HCT116 (cell line): Measurements from ENCODE around the gene SLC22A23. TPM values are rescaled to one million over a fixed set of nuclear protein-coding genes. Genes with fewer than 3 reads are reported as not detected.

Experiments
- ATAC-seq: fragments of 200-7000 bp; cut with Tn5 transposase; 2 replicates; pipeline ENCODE4 v1.9.1; 2020; ENCODE audit warnings: mild to moderate bottlenecking, moderate library complexity
- BruUV-seq: library from RNA; stranded (reverse); fragments of 400-500 nt; replicated peaks from 2 replicates; lab custom pipeline; 2021; lab: Mats Ljungman, UMichigan
- CTCF ChIA-PET: fragments of 300-600 bp; sonication (Branson Sonifier 250); formaldehyde crosslinking; loops from one replicate; lab custom pipeline; 2021; ENCODE audit warnings: antibody characterized with exemption; lab: Charles Lee
- POLR2A ChIA-PET: fragments of 300-600, 350-600 bp; sonication (Branson Sonifier 250); formaldehyde crosslinking; loops from one replicate; lab custom pipeline; 2021; ENCODE audit warnings: antibody characterized with exemption; lab: Charles Lee
- RAD21 ChIA-PET, 2 experiments: fragments of 300-600 bp; sonication (Branson Sonifier 250); formaldehyde crosslinking; loops; one replicate each; lab custom pipeline; 2023; ENCODE audit warnings: low total read pairs in 2 of 2; ENCODE audit not compliant: uncharacterized antibody in 2 of 2, unreplicated experiment in 2 of 2, low non-redundant PET in 1 of 2; lab: Charles Lee
- DNase-seq: peaks from one replicate; pipeline ENCODE4 v3.0.0-alpha.2; 2010; ENCODE audit warnings: low read depth, low spot score
- H2AFZ ChIP-seq: fragments of 200-600 bp; shearing (Covaris generic), sonication (generic); 2 replicates; pipeline ENCODE4 v1.6.1; 2017; ENCODE audit warnings: low read depth, mixed run types, mixed read lengths, antibody characterized with exemption, low read length; ENCODE audit not compliant: poor library complexity, severe bottlenecking
- H3K27ac ChIP-seq: 2 replicates; pipeline ENCODE4 v1.5.1; 2012; ENCODE audit warnings: low read depth, low read length
- H3K27me3 ChIP-seq: fragments of 200-600 bp; sonication (generic); 2 replicates; pipeline ENCODE4 v1.6.1; 2016; ENCODE audit warnings: mixed run types, low read length, mixed read lengths; ENCODE audit not compliant: insufficient read depth
- H3K36me3 ChIP-seq, 2 experiments: fragments of 200-500 bp in 1 of 2; fragments of 200-600 bp in 1 of 2; sonication (Bioruptor generic) in 1 of 2; sonication (generic) in 1 of 2; 2 replicates each; pipeline versions ENCODE4 v1.5.1 to v1.6.1; 2014 to 2016; ENCODE audit warnings: low read length in 2 of 2, inconsistent platforms in 1 of 2, mixed read lengths in 1 of 2, mixed run types in 1 of 2; ENCODE audit not compliant: insufficient read depth in 2 of 2, control insufficient read depth in 1 of 2
- H3K4me1 ChIP-seq, 2 experiments: fragments of 200-600 bp in 1 of 2; sonication (generic) in 1 of 2; 2 replicates each; pipeline versions ENCODE4 v1.5.1 to v1.6.1; 2012 to 2017; ENCODE audit warnings: low read length in 2 of 2, inconsistent platforms in 1 of 2, mild to moderate bottlenecking in 1 of 2, mixed read lengths in 1 of 2, mixed run types in 1 of 2, moderate library complexity in 1 of 2; ENCODE audit not compliant: insufficient read depth in 2 of 2, control insufficient read depth in 1 of 2
- H3K4me2 ChIP-seq: fragments of 200-600 bp; sonication (generic); 2 replicates; pipeline ENCODE4 v1.6.1; 2017; ENCODE audit warnings: mixed run types, low read length, mixed read lengths
- H3K4me3 ChIP-seq, 2 experiments: fragments of 200-600 bp in 1 of 2; sonication (generic) in 1 of 2; replicated peaks in 1 of 2; 2 replicates each; pipeline ENCODE4 v1.5.1; 2011 to 2016; ENCODE audit warnings: low read length in 2 of 2, control low read depth in 1 of 2, low read depth in 1 of 2, mild to moderate bottlenecking in 1 of 2, mixed read lengths in 1 of 2, mixed run types in 1 of 2
- H3K79me2 ChIP-seq: fragments of 200-600 bp; sonication (generic); 2 replicates; pipeline ENCODE4 v1.6.1; 2017; ENCODE audit warnings: mild to moderate bottlenecking, mixed run types, low read length, moderate library complexity, mixed read lengths; ENCODE audit not compliant: insufficient read depth
- H3K9ac ChIP-seq: fragments of 200-600 bp; sonication (generic); 2 replicates; pipeline ENCODE4 v1.6.1; 2016; ENCODE audit warnings: low read length, mixed read lengths
- H3K9me2 ChIP-seq: fragments of 200-600 bp; sonication (generic), shearing (Covaris generic); 2 replicates; pipeline ENCODE4 v1.6.1; 2017; ENCODE audit warnings: mixed run types, mild to moderate bottlenecking, moderate library complexity; ENCODE audit not compliant: insufficient read depth
- H3K9me3 ChIP-seq, 2 experiments: fragments of 200-500 bp in 1 of 2; fragments of 200-600 bp in 1 of 2; sonication (Bioruptor generic) in 1 of 2; sonication (generic) in 1 of 2; 2 replicates each; pipeline ENCODE4 v1.6.1; 2014 to 2017; ENCODE audit warnings: low read length in 2 of 2, mixed read lengths in 2 of 2, inconsistent platforms in 1 of 2, low read depth in 1 of 2, mild to moderate bottlenecking in 1 of 2, mixed run types in 1 of 2, moderate library complexity in 1 of 2; ENCODE audit not compliant: control insufficient read depth in 1 of 2, insufficient read depth in 1 of 2
- H4K20me1 ChIP-seq: fragments of 200-600 bp; sonication (generic), shearing (Covaris generic); 2 replicates; pipeline ENCODE4 v1.6.1; 2017; ENCODE audit warnings: mixed run types, mild to moderate bottlenecking, moderate library complexity; ENCODE audit not compliant: insufficient read depth
- ATF3 ChIP-seq: IDR thresholded peaks from 2 replicates; pipeline ENCODE4 v1.6.1; 2012
- CBX3 ChIP-seq: IDR thresholded peaks from 2 replicates; pipeline ENCODE4 v1.6.1; 2012; ENCODE audit warnings: low read depth
- CTCF ChIP-seq, 3 experiments: fragments of 200-600 bp in 1 of 3; sonication (generic) in 1 of 3; IDR thresholded peaks in 2 of 3; conservative IDR thresholded peaks in 1 of 3; 2 replicates each; pipeline ENCODE4 v1.5.1; 2012 to 2017; ENCODE audit warnings: low read depth in 2 of 3, low read length in 2 of 3, antibody characterized with exemption in 1 of 3, borderline replicate concordance in 1 of 3, control low read depth in 1 of 3, mild to moderate bottlenecking in 1 of 3, mixed read lengths in 1 of 3, mixed run types in 1 of 3, moderate library complexity in 1 of 3; ENCODE audit not compliant: insufficient read depth in 1 of 3
- EGR1 ChIP-seq: IDR thresholded peaks from 2 replicates; pipeline ENCODE4 v1.6.1; 2012; ENCODE audit warnings: low read depth
- EZH2 ChIP-seq: fragments of 200-600 bp; sonication (generic); IDR thresholded peaks from 2 replicates; pipeline ENCODE4 v1.6.1; 2017; ENCODE audit warnings: antibody characterized with exemption, mixed run types
- EZH2phosphoT487 ChIP-seq: fragments of 200-600 bp; IDR thresholded peaks from 2 replicates; pipeline ENCODE4 v1.6.1; 2018; ENCODE audit warnings: antibody characterized with exemption, borderline replicate concordance
- FOSL1 ChIP-seq: IDR thresholded peaks from 2 replicates; pipeline ENCODE4 v1.6.1; 2012; ENCODE audit warnings: low read depth
- JUND ChIP-seq: IDR thresholded peaks from 2 replicates; pipeline ENCODE4 v1.6.1; 2012
- MAX ChIP-seq: IDR thresholded peaks from 2 replicates; pipeline ENCODE4 v1.6.1; 2012
- POLR2A ChIP-seq: IDR thresholded peaks from 2 replicates; pipeline ENCODE4 v1.7.0; 2011; ENCODE audit warnings: borderline replicate concordance; ENCODE audit not compliant: insufficient read depth, insufficient read length; ENCODE audit errors: extremely low read depth
- POLR2AphosphoS5 ChIP-seq: IDR thresholded peaks from 2 replicates; pipeline ENCODE4 v1.6.1; 2011; ENCODE audit warnings: mild to moderate bottlenecking, low read depth, low read length, moderate library complexity
- REST ChIP-seq: IDR thresholded peaks from 2 replicates; pipeline ENCODE4 v1.6.1; 2012; ENCODE audit warnings: low read depth
- SP1 ChIP-seq: IDR thresholded peaks from 2 replicates; pipeline ENCODE4 v1.6.1; 2012; ENCODE audit warnings: low read depth
- SRF ChIP-seq: IDR thresholded peaks from 2 replicates; pipeline ENCODE4 v1.6.1; 2012; ENCODE audit warnings: low read depth
- YY1 ChIP-seq: IDR thresholded peaks from 2 replicates; pipeline ENCODE4 v1.6.1; 2011; ENCODE audit warnings: low read length, low read depth, moderate library complexity, mild to moderate bottlenecking; ENCODE audit not compliant: insufficient replicate concordance; ENCODE audit errors: extremely low read depth
- ZFX ChIP-seq: fragments of 450-650 bp; IDR thresholded peaks from 2 replicates; pipeline ENCODE4 v1.6.1; 2017
- ZNF274 ChIP-seq: fragments of 200-500 bp; sonication (Bioruptor generic); IDR thresholded peaks from 2 replicates; pipeline ENCODE4 v1.6.1; 2014; ENCODE audit warnings: mild to moderate bottlenecking, low read depth, low read length, inconsistent platforms
- intact Hi-C: fragments of 100-400 bp; cut with micrococcal nuclease; formaldehyde crosslinking; loops from 2 replicates; pipeline ENCODE4 v1.10.0; 2022
- total RNA-seq: library from RNA; stranded (reverse); gene quantifications from one replicate; pipeline ENCODE4 v1.2.1, GENCODE V29; 2021; ENCODE audit not compliant: unreplicated experiment

Gene SLC22A23
- total RNA-seq, 1 experiment from 2014 or later, result 11.5 TPM

- Histone ChIP-seq H3K79me2 (no peaks in the 10 kb centered on the region), H3K9me2 (no peaks in the 10 kb centered on the region), H3K27ac (no peak overlapping the region), H3K4me1 (no peaks in the 10 kb centered on the region), H2AFZ (no peak overlapping the region), H3K36me3 (no peaks in the 10 kb centered on the region), H3K4me2 (no peak overlapping the region), H3K9me3 (no peaks in the 10 kb centered on the region), H3K27me3 (0 out of 2 replicates have a peak, but pooled peaks cover 6% of the 10 kb centered on the region), H3K4me3 (no peak overlapping the region), H3K9ac (no peak overlapping the region), H4K20me1 (no peaks in the 10 kb centered on the region)
- POLR2A ChIA-PET, result no interaction called here
- no TSS peak for BruUV-seq
- ATAC-seq (no peak), DNase-seq (no peak)
- RAD21 ChIA-PET, result no interaction called here
- TF ChIP-seq EGR1 (no peak), ZFX (no peak), SRF (no peak), CTCF (IDR thresholded peaks at IDR 0.05 in 2 of 3, conservative IDR thresholded peaks at IDR 0.05 in 1 of 3; ENCODE audit: borderline replicate concordance in 1 of 3, insufficient read depth in 1 of 3, low read depth in 2 of 3, low read length in 2 of 3) (no peak), ZNF274 (no peak), SP1 (no peak), POLR2AphosphoS5 (no peak), JUND (no peak), YY1 (no peak), EZH2 (no peak), REST (no peak), FOSL1 (no peak), ATF3 (no peak), POLR2A (no peak), EZH2phosphoT487 (no peak), CBX3 (no peak), MAX (no peak)
- CTCF ChIA-PET, result interaction anchor here (0.8 kb wide), 1 partner anchor 17 kb away, joined by 4 read pairs; no protein-coding TSS in a partner anchor
- intact Hi-C loops, result no loop called here
Observed at GRCh38 chr6:3233904-3234303, 222.9 kb downstream of the SLC22A23 start.
